Measurements from ENCODE around the gene FAM209B. TPM values are rescaled to one million over a fixed set of nuclear protein-coding genes. Genes with fewer than 3 reads are reported as not detected.

Gene FAM209B
- total RNA-seq, 1 donor from 2014 or later = not detected

- H4K20me1 ChIP-seq (ENCODE audit: low read depth) = no peaks in the 10 kb centered on the region
- Mint-ChIP-seq H3K4me3 (no peak overlapping the region), H3K36me3 (peaks cover 35% of the 10 kb centered on the region), H3K4me1 (no peaks in the 10 kb centered on the region), H3K27ac (no peak overlapping the region), H3K27me3 (ENCODE audit: insufficient read depth, low read depth) (peaks cover 4% of the 10 kb centered on the region), H3K9me3 (peaks cover 13% of the 10 kb centered on the region)
- no peaks in the 10 kb centered on the region for H3K79me2 ChIP-seq (ENCODE audit: low read depth)
- H2AFZ ChIP-seq (replicated peaks) = no peak overlapping the region
- no peak overlapping the region for H3K9ac ChIP-seq
- no peaks in the 10 kb centered on the region for H3K4me1 ChIP-seq
- no peak for DNase-seq (ENCODE audit: low spot score)
- TF ChIP-seq EZH2phosphoT487 (IDR thresholded peaks at IDR 0.05) (no peak), EZH2 (IDR thresholded peaks at IDR 0.05) (no peak), CTCF (IDR thresholded peaks at IDR 0.05) (no peak)
- no peaks in the 10 kb centered on the region for H3K27me3 ChIP-seq
- no peak overlapping the region for H3K27ac ChIP-seq
- no peaks in the 10 kb centered on the region for H3K9me3 ChIP-seq (ENCODE audit: low read depth)
- no peak overlapping the region for H3K4me3 ChIP-seq
- H3K36me3 ChIP-seq = no peaks in the 10 kb centered on the region
- H3F3A ChIP-seq (ENCODE audit: low read depth) = no peaks in the 10 kb centered on the region
- H3K4me2 ChIP-seq = no peak overlapping the region
Measured at GRCh38 chr20:56516631-56517030, 16.4 kb upstream of the FAM209B start.

- H3K4me2 ChIP-seq = no peak overlapping the region
- no peaks in the 10 kb centered on the region for H3K4me1 Mint-ChIP-seq
- no peak for DNase-seq (ENCODE audit: low spot score)
- H2AFZ ChIP-seq (replicated peaks) = no peak overlapping the region
- no peaks in the 10 kb centered on the region for H3F3A ChIP-seq (ENCODE audit: low read depth)
- no peak overlapping the region for H3K27ac Mint-ChIP-seq
- H3K27me3 Mint-ChIP-seq (ENCODE audit: insufficient read depth, low read depth) = peaks cover 4% of the 10 kb centered on the region
- H3K36me3 Mint-ChIP-seq = peaks cover 35% of the 10 kb centered on the region
- H3K9me3 Mint-ChIP-seq = peaks cover 16% of the 10 kb centered on the region
- no peaks in the 10 kb centered on the region for H3K27me3 ChIP-seq
- H3K4me3 Mint-ChIP-seq = no peak overlapping the region
- no peak overlapping the region for H3K27ac ChIP-seq
- H3K9ac ChIP-seq = no peak overlapping the region
- no peaks in the 10 kb centered on the region for H4K20me1 ChIP-seq (ENCODE audit: low read depth)
- H3K36me3 ChIP-seq = no peaks in the 10 kb centered on the region
- no peaks in the 10 kb centered on the region for H3K9me3 ChIP-seq (ENCODE audit: low read depth)
- H3K79me2 ChIP-seq (ENCODE audit: low read depth) = no peaks in the 10 kb centered on the region
- no peaks in the 10 kb centered on the region for H3K4me1 ChIP-seq
- no peak overlapping the region for H3K4me3 ChIP-seq
- TF ChIP-seq EZH2phosphoT487 (IDR thresholded peaks at IDR 0.05) (no peak), CTCF (IDR thresholded peaks at IDR 0.05) (no peak), EZH2 (IDR thresholded peaks at IDR 0.05) (no peak)
Measured at GRCh38 chr20:56517211-56517610, 15.8 kb upstream of the FAM209B start.

GRCh38 chr20:56517641-56518040 is 15.4 kb upstream of the FAM209B start:
- Histone ChIP-seq H3K4me1 (no peaks in the 10 kb centered on the region), H3K79me2 (ENCODE audit: low read depth) (no peaks in the 10 kb centered on the region), H3K9me3 (ENCODE audit: low read depth) (no peaks in the 10 kb centered on the region), H3K9ac (no peak overlapping the region), H3K4me3 (no peak overlapping the region), H3K27me3 (no peaks in the 10 kb centered on the region), H2AFZ (replicated peaks) (no peak overlapping the region), H4K20me1 (ENCODE audit: low read depth) (no peaks in the 10 kb centered on the region), H3K27ac (no peak overlapping the region), H3K36me3 (no peaks in the 10 kb centered on the region), H3K4me2 (no peak overlapping the region), H3F3A (ENCODE audit: low read depth) (no peaks in the 10 kb centered on the region)
- H3K9me3 Mint-ChIP-seq = peaks cover 16% of the 10 kb centered on the region
- no peaks in the 10 kb centered on the region for H3K4me1 Mint-ChIP-seq
- no peak overlapping the region for H3K27ac Mint-ChIP-seq
- no peak for TF ChIP-seq EZH2 (IDR thresholded peaks at IDR 0.05)
- TF ChIP-seq EZH2phosphoT487 (IDR thresholded peaks at IDR 0.05) = no peak
- TF ChIP-seq CTCF (IDR thresholded peaks at IDR 0.05) = no peak
- no peak overlapping the region for H3K4me3 Mint-ChIP-seq
- DNase-seq (ENCODE audit: low spot score) = no peak
- H3K27me3 Mint-ChIP-seq (ENCODE audit: insufficient read depth, low read depth) = peaks cover 4% of the 10 kb centered on the region
- peaks cover 35% of the 10 kb centered on the region for H3K36me3 Mint-ChIP-seq
